ENCODE data around the gene VSTM2L. TPM values are rescaled to one million over a fixed set of nuclear protein-coding genes. Genes with fewer than 3 reads are reported as not detected.
A peak's percentile ranks its signal among the peaks of the same experiment; 100 is the strongest.

VSTM2L gene
- polyA plus RNA-seq, 1 donor: 1.7 TPM

DNA sequence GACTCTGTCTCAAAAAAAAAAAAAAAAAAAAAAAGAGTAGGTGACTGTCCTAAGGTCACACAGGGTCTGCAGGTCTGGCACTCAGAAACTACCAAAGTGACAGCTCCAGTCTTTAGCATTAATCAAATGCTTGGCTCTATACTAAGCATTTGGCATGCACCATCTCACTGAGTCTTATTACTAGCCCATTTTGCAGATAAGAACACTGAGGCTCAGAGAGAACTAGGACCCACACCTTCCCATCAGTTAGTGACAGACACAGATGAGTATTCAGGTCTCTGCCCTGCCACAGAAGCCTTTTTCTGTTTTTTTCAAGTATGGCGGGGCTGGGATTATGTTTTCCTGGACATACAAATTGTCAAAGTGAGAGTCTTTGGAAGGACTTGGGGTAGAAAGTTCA lies 23.1 kb upstream of the VSTM2L start:
- no peak for DNase-seq

DNA sequence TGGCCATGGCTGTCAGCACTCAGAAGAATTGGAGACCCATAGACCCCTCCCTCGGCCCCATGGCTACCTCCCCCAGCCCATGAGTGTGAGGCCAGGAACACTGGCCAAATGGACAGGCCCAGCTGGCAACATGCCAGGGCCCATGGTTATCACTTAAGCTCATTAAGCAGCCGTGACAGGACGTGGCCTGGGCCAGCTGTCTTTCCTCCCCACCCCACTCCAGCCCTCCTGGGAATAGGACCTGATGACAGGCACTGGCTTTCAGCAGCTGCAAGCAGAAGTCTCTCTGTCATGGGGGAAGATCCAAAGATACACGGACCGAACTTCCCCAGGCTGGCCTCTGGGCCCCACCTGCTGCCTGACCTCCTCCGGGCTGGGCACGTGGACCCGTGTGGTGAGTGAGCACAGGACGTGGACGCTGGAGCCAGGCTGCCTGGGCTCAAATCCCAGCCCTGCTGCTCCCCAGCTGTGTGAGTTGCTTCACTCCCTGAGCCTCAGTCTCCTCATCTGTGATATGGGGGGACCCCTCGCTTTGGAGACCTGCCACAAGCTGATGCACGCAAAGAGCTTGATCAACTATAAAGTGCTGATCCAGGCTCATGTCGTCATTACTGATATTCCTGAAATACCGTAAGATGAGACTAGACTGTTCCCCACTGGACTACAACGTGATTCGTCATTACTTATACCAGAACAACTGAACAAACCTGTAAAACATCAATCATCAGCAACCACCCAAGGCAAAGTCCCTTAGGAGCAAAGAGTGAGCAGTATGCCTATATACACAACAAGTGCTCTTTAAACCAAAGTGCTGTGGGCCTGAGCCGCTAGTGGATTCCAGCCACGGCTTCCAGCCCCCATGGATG lies 22.0 kb upstream of the VSTM2L start:
- peak; percentile 38 for DNase-seq

DNA sequence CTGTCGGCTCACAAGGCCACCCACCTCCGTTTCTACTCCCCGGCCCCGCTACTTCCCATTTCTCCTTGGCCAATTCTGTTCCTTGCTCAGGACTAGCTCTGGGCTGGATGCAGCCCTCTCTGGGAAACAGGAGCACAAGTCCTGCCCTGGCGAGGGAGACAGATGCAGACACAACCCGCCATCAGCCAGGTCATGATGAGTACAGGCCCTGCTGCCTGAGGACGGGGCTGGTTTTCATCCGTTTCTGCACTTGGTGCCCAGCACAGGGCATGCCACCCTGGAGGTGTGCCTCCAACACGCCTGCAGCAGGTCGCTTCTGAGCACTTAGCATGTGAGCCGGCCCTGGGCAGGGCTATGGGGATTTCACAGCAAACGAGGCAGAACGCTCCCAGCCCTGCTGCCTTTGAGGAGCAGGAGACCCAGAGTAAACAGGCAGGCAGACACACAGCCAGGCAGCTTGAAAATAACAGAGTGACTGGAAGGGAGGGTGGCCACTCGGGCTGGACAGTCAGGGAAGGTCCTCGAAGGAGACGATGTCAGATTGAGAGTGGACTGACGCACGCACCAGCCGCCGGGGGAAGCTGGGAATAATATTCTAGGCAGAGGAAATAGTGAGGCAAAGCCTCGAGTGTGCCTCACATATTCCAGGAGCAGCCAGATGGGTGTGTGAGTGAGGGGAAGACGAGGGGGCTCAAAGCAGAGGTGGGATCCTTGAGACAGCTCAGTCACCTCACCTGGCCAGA lies 21.2 kb upstream of the VSTM2L start:
- DNase-seq: no peak

DNA sequence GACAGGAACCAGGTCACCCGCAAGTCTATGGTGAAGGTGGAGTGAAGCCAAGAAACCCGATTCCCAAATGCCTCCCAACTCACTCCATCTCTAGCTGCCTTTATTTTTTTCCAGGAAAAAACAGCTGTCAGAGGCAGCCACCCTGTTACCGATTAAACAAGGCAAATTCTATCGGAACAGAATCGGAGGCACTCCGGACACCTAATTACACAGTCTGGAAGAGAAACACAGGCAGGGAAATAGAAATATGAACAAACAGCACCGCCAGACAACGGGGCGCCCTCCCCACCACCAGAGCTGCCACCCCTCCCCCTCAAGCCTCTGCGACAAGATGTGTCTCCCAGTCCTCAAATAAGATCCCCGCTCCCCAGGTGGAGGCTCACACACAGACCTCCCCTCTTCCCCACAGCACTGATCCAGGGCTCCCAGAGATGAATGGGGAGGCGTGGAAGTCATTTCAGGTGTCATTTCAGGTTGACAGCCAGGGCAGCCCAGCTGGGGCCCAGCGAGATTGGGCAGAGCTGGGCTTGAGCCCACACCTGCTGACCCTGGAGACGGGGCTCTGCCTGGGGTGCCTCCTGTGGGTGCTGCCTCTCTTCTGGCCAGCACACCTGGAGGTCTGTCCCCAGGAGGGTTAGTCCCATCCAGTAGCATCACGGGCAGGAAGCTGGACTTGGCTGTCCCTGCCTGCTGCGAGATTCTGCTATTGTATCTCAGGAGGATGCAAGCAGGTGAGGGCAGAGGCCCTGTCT lies 19.8 kb upstream of the VSTM2L start:
- no peak for DNase-seq

DNA sequence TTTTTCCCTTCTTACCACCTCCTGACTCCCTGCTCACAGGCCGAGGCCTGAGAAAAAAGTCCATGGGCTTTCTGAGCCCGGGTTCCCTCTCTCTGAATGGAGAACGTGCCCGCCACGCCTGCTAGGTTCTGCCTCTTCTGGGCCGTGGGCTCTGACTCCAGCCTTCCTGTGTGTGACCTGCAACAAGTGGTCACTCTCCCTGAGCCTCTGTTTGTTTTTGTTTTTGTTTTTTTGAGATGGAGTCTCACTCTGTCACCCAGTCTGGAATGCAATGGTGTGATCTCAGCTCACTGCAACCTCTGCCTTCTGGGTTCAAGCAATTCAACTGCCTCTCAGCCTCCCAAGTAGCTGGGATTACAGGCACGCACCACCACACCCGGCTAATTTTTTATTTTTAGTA lies 17.9 kb upstream of the VSTM2L start:
- DNase-seq: no peak

DNA sequence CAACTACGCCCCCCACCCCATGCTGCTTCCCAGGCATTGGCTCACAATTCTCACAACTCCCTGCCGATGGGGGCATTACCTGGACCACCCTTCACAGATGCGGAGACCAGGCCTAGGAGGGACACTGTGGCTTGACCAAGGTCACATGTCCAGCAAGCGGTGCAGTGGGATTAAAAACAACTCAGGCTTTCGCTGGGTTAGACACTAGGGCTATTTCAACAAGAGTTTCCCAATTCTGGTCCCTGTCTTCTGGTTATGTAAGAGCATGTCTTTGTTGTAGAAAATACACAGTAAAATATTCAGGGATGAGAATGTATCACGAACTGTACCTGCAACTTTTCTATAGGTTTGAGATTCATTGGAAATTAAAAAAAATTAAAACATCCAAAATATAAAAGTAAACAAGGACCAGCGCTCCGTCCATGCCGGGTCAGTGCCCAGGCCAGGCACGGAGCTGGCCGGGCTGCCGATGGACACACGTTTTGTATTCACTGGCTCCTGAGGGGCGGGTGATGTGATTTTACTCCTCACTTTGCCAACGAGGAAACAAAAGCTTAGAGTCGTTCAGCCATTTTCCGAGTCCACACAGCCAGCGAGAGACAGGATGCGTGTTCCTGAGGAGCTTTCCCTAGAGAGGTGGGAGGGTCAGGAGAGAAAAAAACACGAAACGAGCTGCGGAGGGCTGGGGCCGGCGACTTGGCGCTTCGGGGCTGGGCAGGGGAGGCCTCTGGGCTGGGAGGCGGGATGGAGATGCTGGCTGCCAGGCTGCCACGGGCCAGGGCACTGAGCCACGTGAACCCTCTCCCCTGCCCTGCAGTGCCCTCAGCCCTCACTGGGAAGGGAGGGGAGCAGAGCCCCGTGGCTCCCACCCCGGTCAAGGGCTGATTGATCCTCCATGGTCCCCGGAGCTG lies 17.1 kb upstream of the VSTM2L start:
- no peak for DNase-seq

DNA sequence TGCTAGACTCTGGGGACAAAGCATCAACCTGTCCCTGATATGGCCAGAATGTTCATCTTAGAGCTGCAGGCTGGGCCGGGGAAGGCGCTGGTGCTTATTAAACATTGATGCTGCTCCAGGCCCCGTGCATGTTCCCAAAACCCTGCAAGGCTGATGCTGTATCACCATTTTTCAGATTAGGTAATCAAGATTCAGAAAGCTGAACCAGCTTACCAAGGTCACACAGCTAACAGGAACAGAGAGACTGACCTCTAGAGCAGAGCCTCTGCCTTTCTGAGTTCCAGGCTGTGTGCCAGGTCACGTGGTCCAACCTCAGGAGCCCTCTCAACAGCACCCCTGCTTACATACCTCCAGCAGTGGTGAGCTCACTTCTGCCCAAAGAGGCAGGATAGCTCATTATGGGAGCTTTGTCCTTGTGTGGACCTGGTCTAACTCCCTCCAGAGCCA lies 16.1 kb upstream of the VSTM2L start:
- no peak for DNase-seq

DNA sequence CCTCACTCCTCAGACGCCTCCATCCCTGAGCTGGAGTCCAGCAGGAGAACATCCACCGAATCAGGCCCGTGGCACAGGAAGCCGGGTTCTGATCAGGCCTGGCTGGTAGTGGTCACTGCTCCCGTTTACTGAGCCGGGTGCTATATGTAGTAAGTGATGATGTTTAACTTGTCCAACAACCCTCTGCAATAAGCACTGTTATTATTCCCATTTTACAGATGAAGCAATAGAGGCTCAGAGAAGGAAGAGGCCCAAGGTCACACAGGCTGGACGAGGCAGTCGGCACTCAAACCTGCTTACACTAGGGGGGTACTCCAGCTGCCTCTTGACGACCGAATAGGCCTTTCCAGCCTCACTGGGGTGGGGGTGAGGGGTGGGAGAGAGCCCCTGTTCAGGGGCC lies 14.3 kb upstream of the VSTM2L start:
- DNase-seq: no peak

DNA sequence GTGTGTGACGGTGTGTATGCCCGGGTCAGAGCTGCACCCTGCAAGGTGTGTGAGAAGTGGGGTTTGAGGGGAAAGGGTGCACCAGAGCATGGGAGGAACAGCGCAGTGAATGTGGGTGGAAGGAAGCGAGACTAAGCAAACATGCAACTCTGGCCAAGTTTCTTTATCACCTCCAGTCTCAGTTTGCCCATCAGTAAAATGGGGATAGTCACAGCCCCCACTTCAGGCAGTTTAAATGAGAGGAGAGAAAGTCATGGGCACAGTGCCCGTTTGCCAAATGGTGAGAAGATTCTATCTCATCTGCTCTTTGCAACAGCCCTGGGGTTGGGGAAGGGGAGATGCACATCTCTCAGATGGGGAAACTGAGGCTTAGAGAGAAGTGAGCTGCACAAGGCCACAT lies 12.8 kb upstream of the VSTM2L start:
- DNase-seq: no peak

DNA sequence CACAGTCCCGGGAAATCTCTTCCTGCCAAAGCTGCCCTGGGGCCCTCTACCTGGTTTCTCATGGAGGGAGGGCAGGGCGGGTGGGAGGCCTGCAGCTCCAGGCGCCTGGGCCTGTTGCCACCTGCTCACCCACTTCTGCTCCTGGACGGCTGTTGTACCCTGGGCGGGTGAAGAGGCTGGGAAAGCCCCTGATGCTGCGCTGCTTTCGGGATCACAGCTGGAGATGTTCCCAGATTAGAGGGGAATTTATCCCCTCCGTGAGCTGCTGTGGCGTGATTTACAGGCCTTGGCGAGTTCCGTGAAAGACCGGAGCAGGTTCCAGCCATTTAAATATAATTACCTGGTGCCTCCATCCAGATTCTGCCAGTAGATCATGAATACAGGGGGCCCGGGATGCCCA lies 12.3 kb upstream of the VSTM2L start:
- DNase-seq: no peak

DNA sequence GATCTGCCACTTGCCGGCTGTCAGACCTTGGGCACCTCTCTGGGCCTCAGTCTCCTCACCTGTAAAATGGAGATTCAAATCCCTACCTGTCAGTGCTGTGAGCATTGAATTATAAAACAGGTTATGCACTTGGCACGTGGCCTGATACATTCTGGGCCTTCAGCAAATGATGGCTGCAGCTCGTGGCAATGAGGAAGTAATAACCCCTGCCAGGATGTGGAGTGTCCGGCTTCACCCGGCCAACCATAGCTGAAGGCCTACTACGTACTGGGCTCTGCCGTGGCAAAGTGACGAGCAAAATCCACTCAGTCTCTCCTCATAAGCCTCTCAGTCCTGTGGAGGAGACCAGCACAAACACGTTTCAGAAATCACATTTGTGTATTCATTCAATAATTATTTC lies 10.9 kb upstream of the VSTM2L start:
- no peak for DNase-seq

DNA sequence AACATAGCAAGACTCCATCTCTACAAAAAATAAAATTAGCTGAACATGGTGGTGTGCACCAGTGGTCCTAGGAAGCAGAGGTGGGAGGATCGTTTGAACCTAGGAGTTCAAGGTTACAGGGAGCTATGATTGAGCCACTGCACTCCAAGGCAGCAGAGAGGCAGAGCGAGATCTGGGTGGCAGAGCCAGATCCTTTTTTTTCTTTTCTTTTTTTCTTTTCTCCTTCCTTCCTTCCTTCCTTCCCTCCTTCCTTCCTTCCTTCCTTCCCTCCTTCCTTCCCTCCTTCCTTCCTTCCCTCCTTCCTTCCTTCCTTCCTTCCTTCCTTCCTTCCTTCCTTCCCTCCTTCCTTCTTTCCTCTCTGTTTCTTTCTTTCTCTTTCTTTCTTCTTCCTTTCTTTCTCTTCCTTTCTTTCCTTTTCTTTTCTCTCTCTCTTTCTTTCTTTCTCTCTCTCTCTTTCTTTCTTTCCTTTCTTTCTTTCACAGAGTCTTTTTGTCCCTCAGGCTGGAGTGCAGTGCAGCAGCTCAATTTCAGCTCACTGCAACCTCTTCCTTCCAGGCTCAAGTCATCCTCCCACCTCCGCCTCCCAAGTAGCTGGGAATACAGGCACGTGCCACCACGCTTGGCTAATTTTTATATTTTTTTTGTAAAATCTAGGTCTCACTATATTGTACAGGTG lies 9.2 kb upstream of the VSTM2L start:
- DNase-seq: no peak

DNA sequence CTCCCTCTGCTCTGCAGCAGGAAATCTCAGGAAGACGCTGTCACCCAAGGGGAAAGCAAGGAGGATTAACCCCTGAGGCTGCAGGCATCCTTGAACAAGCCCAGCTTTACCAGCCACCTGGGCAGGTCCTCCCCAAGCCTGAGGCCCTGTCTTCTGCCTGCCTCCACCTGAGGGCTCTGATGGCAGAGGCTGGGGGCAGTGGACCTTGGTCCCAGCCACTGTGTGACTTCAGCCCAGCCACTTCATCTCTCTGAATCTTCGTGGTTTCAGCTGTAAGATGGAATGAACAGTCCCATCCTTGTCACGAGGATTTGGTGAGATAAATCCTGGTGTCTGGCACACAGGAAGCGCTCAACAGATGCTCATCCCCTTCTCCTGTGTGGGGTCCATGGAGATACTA lies 8.5 kb upstream of the VSTM2L start:
- no peak for DNase-seq

DNA sequence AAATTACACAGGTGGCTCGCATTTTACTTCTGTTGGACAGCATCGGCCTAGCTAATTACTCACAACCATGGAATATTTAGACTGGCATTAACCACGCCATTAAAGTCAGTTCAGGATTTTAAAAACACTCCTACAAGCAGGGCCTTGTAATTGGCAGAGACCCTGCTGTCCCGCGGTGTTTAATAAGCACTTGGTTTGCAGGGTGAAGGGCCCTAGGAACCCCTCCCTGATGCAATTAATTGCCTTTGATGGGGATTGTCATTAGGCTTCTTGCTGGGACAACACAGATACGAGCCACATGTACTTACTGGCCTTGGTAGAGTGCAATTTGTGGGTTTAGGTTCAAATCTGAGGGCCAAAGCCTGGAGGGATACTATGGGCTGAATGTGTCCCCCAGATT lies 7.8 kb upstream of the VSTM2L start:
- no peak for DNase-seq

DNA sequence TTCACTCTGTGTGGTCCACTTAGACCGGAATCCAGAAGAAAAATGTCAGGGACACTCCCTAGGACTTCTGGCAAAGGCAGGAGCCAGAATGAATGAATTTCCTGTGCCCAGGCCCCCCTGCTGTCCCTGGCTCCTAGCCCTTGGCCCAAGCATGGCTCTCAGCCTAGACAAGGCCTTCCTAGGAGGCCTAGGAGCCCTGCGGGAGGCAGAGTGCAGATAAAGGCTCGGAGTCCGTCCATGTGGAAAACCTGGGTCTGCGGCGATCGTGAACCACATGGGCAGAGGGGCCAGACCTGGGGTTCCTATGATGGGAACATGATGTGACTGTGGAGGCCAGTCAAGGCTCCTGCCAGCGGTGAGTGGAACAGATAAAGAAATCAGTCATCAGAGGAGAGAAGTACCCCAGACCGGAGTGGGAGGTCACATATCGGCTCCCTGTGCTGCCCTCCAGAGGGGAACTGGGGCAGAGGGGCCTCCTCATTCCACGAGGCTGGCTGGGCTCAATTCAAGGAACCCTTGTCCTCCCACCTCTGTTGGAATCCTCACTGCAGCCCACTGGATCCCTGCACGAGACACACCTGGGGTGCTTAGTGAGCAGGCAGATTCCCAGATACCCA lies 5.9 kb upstream of the VSTM2L start:
- no peak for DNase-seq

DNA sequence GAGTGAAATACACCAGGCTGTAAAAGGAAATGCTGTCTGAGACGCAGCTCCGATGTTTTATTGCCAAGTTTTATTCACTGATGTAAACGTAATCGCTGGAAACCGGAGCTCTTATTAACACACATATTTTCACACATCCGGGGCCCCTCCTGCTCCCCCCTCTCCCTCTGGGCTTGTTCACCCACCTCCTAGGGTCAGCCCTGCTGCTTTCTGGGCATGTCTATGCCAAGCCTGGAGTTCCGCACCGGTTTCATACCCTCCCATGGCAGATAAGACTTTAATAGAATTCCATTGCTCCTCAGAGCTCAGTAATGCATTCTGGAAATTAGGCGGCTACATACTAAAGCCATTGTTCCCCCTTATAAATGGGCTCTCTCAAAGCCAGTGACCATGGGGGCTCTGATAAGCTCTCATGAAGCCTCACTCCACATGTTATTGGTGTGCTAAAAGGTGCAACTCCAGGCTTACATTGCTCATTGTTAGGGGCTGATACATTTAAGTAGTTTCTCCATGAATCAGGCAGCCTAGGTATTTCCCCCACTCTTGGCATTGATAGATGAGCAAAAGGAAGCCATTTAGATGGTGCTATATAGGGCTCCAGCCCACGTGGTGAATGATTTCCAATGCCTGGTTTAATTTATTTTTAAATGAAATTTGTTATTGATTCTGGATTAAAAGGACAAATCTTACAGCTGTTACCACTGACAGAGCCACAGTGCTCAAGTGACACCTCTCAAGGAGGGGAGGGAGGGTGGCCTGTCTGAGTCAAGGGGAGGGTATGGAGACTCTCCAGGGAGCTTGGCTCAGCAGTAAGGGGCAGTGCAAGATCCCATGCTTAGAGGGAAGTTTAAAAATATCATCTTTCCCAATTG lies 4.5 kb upstream of the VSTM2L start:
- no peak for DNase-seq

DNA sequence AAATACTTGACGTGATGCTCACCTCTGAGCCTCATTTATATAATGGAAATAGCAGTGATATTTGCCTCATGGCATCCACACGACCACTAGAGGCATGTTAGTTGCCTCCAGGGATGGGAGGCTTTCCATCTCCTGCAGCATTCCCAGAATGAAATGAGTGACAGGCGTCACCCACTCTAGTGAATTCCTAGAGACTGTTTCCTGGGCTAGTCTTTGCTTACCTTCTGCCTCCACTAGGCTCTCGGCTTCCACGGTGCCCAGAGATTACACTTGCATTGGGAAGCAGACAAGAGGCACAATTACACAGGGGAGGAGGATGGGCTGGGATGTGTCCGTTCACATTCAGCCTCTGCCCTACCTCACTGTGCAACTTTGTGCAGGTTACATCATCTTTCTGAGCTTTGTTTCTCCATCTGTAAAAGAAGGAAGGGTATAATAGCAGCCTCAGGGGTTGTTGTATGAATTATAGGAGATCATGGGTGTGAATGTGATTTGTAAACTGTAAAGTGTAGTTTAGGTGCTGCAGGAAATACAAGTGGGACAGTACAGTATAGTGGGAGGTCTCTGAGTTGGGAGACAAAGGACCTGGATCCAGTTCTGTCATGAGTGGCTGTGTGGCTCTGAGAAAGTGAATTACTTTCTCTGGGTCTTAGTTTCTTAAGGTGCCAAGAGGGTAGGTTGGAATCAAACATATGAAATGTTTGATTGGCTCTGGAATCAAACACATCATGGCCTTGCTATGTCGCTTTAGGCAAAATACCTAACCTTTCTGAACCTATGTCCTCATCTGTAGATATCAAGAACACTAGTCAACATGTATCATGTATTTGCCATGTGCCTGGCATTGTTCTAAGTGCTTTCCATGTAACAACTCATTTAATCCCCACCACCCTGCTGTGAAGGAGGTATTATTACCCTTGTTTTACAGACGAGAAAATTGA lies 3.6 kb upstream of the VSTM2L start:
- no peak for DNase-seq

DNA sequence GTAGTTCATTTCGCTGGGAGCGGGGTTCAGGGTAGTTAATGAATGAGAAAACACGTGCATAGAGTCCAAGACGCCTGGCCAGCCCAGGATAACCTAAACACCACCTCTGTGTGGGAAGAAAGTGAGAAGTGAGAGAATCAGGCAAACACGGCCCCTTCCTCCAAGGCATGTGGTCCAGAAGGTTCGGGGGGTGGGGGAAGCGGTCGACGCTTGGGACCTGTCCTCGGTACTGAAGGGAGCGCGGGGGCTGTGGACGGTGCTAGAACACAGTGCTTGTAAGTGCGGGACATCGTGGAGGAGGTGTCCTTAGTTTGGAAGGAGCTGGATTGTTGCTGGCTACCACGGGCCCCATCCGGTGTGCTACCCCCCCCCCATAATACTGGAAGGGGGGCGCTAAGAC lies 1.7 kb upstream of the VSTM2L start:
- no peak for DNase-seq

All from hindlimb muscle (tissue), 1 donor.